Measurements from ENCODE around the gene PSMC4. TPM values are rescaled to one million over a fixed set of nuclear protein-coding genes. Genes with fewer than 3 reads are reported as not detected.

PSMC4 gene
- total RNA-seq, 4 donors from 2014 or later, result 78.0 to 92.5 (median 87.7) TPM

GRCh38 chr19:39935364-39935661 is 35.7 kb upstream of the PSMC4 start:
- WGBS, 2 donors, result 87 to 90% methylated on average over 5 of the region's 5 CpGs
- intact Hi-C loops (cut with DNase I; ENCODE audit: low total_unique reads), result no loop called here
- TF ChIP-seq POLR2A (IDR thresholded peaks at IDR 0.05), result no peak
- no peak for TF ChIP-seq CTCF (IDR thresholded peaks at IDR 0.05)
- DNase-seq (ENCODE audit: low spot score in 2 of 2), result no peak
- no peak overlapping the region for H3K4me3 ChIP-seq (ENCODE audit: low read depth, poor library complexity, severe bottlenecking)

GRCh38 chr19:39936020-39936419 is 34.9 kb upstream of the PSMC4 start:
- no peak overlapping the region for H3K4me3 ChIP-seq (ENCODE audit: low read depth, poor library complexity, severe bottlenecking)
- TF ChIP-seq POLR2A (IDR thresholded peaks at IDR 0.05), result no peak
- TF ChIP-seq CTCF (IDR thresholded peaks at IDR 0.05), result no peak
- WGBS, 2 donors, result 29 to 33% methylated on average over 3 of the region's 3 CpGs
- no peak for DNase-seq (ENCODE audit: low spot score in 2 of 2)
- intact Hi-C loops (cut with DNase I; ENCODE audit: low total_unique reads), result no loop called here

GRCh38 chr19:39936622-39937021 is 34.3 kb upstream of the PSMC4 start:
- no peak overlapping the region for H3K4me3 ChIP-seq (ENCODE audit: low read depth, poor library complexity, severe bottlenecking)
- no peak for DNase-seq (ENCODE audit: low spot score in 2 of 2)
- intact Hi-C loops (cut with DNase I; ENCODE audit: low total_unique reads), result no loop called here
- TF ChIP-seq CTCF (IDR thresholded peaks at IDR 0.05), result no peak
- no peak for TF ChIP-seq POLR2A (IDR thresholded peaks at IDR 0.05)
- WGBS, 2 donors, result 78 to 82% methylated on average over 6 of the region's 6 CpGs

- DNase-seq (ENCODE audit: low spot score in 2 of 2), result no peak
- no peak overlapping the region for H3K4me3 ChIP-seq (ENCODE audit: low read depth, poor library complexity, severe bottlenecking)
- TF ChIP-seq CTCF (IDR thresholded peaks at IDR 0.05) (no peak), POLR2A (IDR thresholded peaks at IDR 0.05) (no peak)
- intact Hi-C loops (cut with DNase I; ENCODE audit: low total_unique reads), result no loop called here
- WGBS, 2 donors, result 81 to 86% methylated on average over 5 of the region's 5 CpGs
Observed at GRCh38 chr19:39937094-39937720, 33.8 kb upstream of the PSMC4 start.

- no peak for TF ChIP-seq CTCF (IDR thresholded peaks at IDR 0.05)
- TF ChIP-seq POLR2A (IDR thresholded peaks at IDR 0.05), result no peak
- intact Hi-C loops (cut with DNase I; ENCODE audit: low total_unique reads), result no loop called here
- WGBS, 2 donors, result 62 to 63% methylated on average over 2 of the region's 2 CpGs
- no peak for DNase-seq (ENCODE audit: low spot score in 2 of 2)
- H3K4me3 ChIP-seq (ENCODE audit: low read depth, poor library complexity, severe bottlenecking), result no peak overlapping the region
Observed at GRCh38 chr19:39937787-39938186, 33.2 kb upstream of the PSMC4 start.

GRCh38 chr19:39939556-39939955 is 31.4 kb upstream of the PSMC4 start:
- DNase-seq (ENCODE audit: low spot score in 2 of 2), result no peak
- TF ChIP-seq POLR2A (IDR thresholded peaks at IDR 0.05) (no peak), CTCF (IDR thresholded peaks at IDR 0.05) (no peak)
- no peak overlapping the region for H3K4me3 ChIP-seq (ENCODE audit: low read depth, poor library complexity, severe bottlenecking)
- intact Hi-C loops (cut with DNase I; ENCODE audit: low total_unique reads), result no loop called here
- WGBS, 2 donors, result 78 to 81% methylated on average over 6 of the region's 6 CpGs

Data from lower leg skin (tissue), 4 donors.